K562 (cell line): ENCODE results near the gene SLC2A10. TPM values are rescaled to one million over a fixed set of nuclear protein-coding genes. Genes with fewer than 3 reads are reported as not detected.
A peak's percentile ranks its signal among the peaks of the same experiment; 100 is the strongest.

Experiments
- ATAC-seq: fragments of 200-7000 bp; cut with Tn5 transposase; 3 replicates; pipeline ENCODE4 v1.9.1; 2020; ENCODE audit warnings: moderate library complexity
- BruUV-seq: library from RNA; stranded (reverse); fragments of 400-500 nt; replicated peaks from 2 replicates; lab custom pipeline; 2021; lab: Mats Ljungman, UMichigan
- CTCF ChIA-PET: fragments of 300-600 bp; formaldehyde crosslinking; extraction: SDS; loops from one replicate; lab custom pipeline; 2021; ENCODE audit warnings: low intra/inter-chr PET ratio; lab: Yijun Ruan, JAX
- POLR2A ChIA-PET: fragments of 300-600, 350-650 bp; sonication (Branson Sonifier 250); formaldehyde crosslinking; extraction: SDS; loops from one replicate; lab custom pipeline; 2021; ENCODE audit warnings: antibody characterized with exemption, inconsistent platforms; lab: Yijun Ruan, JAX
- DNase-seq, 4 experiments: peaks; one replicate each; pipeline versions ENCODE4 v3.0.0 to v3.0.0-alpha.2; 2011 to 2018; ENCODE audit warnings: low spot score in 3 of 4, mixed read lengths in 3 of 4; ENCODE audit errors: extremely low read depth in 1 of 4
- FAIRE-seq: peaks from 2 replicates; lab custom pipeline; 2011; peaks lifted over from hg19 to GRCh38; lab: Jason Lieb, UNC
- H2AFZ ChIP-seq: 2 replicates; pipeline ENCODE4 v1.6.0; 2011; ENCODE audit warnings: low read depth, low read length, control low read depth, inconsistent platforms
- H3K27ac ChIP-seq: fragments of 200-600 bp; 3 replicates; pipeline ENCODE4 v1.8.0; 2011; ENCODE audit warnings: low read depth, mild to moderate bottlenecking, control low read depth, inconsistent platforms, low read length, moderate library complexity, mixed read lengths; ENCODE audit errors: extremely low read depth
- H3K27me3 ChIP-seq, 2 experiments: fragments of 300-600 bp in 1 of 2; 2 replicates in 1 of 2; 3 replicates in 1 of 2; pipeline versions ENCODE4 v1.6.0 to v1.8.0; 2011; ENCODE audit warnings: inconsistent platforms in 2 of 2, low read length in 2 of 2, mild to moderate bottlenecking in 1 of 2, mixed read lengths in 1 of 2, moderate library complexity in 1 of 2; ENCODE audit not compliant: control insufficient read depth in 2 of 2, insufficient read depth in 2 of 2
- H3K36me3 ChIP-seq: fragments of 300-600 bp; 3 replicates; pipeline ENCODE4 v1.8.0; 2011; ENCODE audit warnings: mild to moderate bottlenecking, low read length, inconsistent platforms; ENCODE audit not compliant: control insufficient read depth, insufficient read depth
- H3K4me1 ChIP-seq, 2 experiments: fragments of 200-600 bp in 1 of 2; replicated peaks in 1 of 2; 2 replicates in 1 of 2; 3 replicates in 1 of 2; pipeline versions ENCODE4 v1.5.1 to v1.8.0; 2011; ENCODE audit warnings: inconsistent platforms in 2 of 2, low read length in 2 of 2, mild to moderate bottlenecking in 1 of 2, mixed read lengths in 1 of 2, moderate library complexity in 1 of 2; ENCODE audit not compliant: control insufficient read depth in 2 of 2, insufficient read depth in 2 of 2
- H3K4me2 ChIP-seq: 2 replicates; pipeline ENCODE4 v1.6.1; 2011; ENCODE audit warnings: low read length, control low read depth, inconsistent platforms, mixed read lengths; ENCODE audit not compliant: insufficient read depth
- H3K4me3 ChIP-seq: fragments of 200-600 bp; sonication (generic), shearing (Covaris generic); 2 replicates; pipeline ENCODE4 v1.5.1; 2016; ENCODE audit warnings: control low read depth, inconsistent platforms
- H3K79me2 ChIP-seq: fragments of 200-600 bp; 3 replicates; pipeline ENCODE4 v1.8.0; 2011; ENCODE audit warnings: low read length, inconsistent platforms; ENCODE audit not compliant: control insufficient read depth, insufficient read depth
- H3K9ac ChIP-seq, 2 experiments: 2 replicates each; pipeline versions ENCODE4 v1.6.0 to v1.6.1; 2011; ENCODE audit warnings: low read depth in 2 of 2, low read length in 2 of 2, control low read depth in 1 of 2, inconsistent platforms in 1 of 2, mild to moderate bottlenecking in 1 of 2, mixed read lengths in 1 of 2; ENCODE audit not compliant: insufficient read depth in 1 of 2
- H3K9me1 ChIP-seq: one replicate; pipeline ENCODE4 v1.6.0; 2011; ENCODE audit warnings: inconsistent platforms, mild to moderate bottlenecking, low read length, moderate library complexity; ENCODE audit not compliant: control insufficient read depth, insufficient read depth
- H3K9me3 ChIP-seq: replicated peaks from 2 replicates; pipeline ENCODE4 v1.5.1; 2011; ENCODE audit warnings: low read depth, low read length, inconsistent platforms; ENCODE audit not compliant: control insufficient read depth, insufficient read depth
- H4K20me1 ChIP-seq: replicated peaks from 2 replicates; pipeline ENCODE4 v1.6.1; 2011; ENCODE audit warnings: low read length, inconsistent platforms, mixed read lengths; ENCODE audit not compliant: control insufficient read depth, insufficient read depth
- HMG20B ChIP-seq: fragments of 250-450 bp; sonication (Bioruptor Pico); IDR thresholded peaks from 2 replicates; pipeline ENCODE4 v1.5.0; 2021; ENCODE audit warnings: mild to moderate bottlenecking
- IRF2 ChIP-seq: sonication (generic); formaldehyde crosslinking; IDR thresholded peaks from 2 replicates; pipeline ENCODE4 v1.8.1; 2022; ENCODE audit warnings: mild to moderate bottlenecking, missing genetic modification reagents
- MAFF ChIP-seq: IDR thresholded peaks from 2 replicates; pipeline ENCODE4 v1.6.1; 2012; ENCODE audit warnings: low read length, improper control_type of control experiment
- PHTF2 ChIP-seq: fragments of 250-450 bp; sonication (Bioruptor Pico); IDR thresholded peaks from 2 replicates; pipeline ENCODE4 v1.5.0; 2021; ENCODE audit warnings: mild to moderate bottlenecking
- RCOR1 ChIP-seq, 2 experiments: IDR thresholded peaks; 2 replicates each; pipeline ENCODE4 v1.6.1; 2012; ENCODE audit warnings: low read depth in 2 of 2, low read length in 2 of 2, borderline replicate concordance in 1 of 2, improper control_type of control experiment in 1 of 2
- TGIF2 ChIP-seq: sonication (generic); formaldehyde crosslinking; IDR thresholded peaks from 2 replicates; pipeline ENCODE4 v1.8.1; 2022; ENCODE audit warnings: mild to moderate bottlenecking, missing genetic modification reagents, moderate library complexity
- ZNF212 ChIP-seq: fragments of 450-650 bp; formaldehyde crosslinking; IDR thresholded peaks from 2 replicates; pipeline ENCODE4 v1.4.0; 2020; ENCODE audit warnings: mild to moderate bottlenecking
- ZNF23 ChIP-seq: fragments of 250-450 bp; sonication (Bioruptor Pico); IDR thresholded peaks from 2 replicates; pipeline ENCODE4 v1.4.0; 2020; ENCODE audit warnings: mild to moderate bottlenecking
- ZNF584 ChIP-seq: fragments of 200-800 bp; sonication (Bioruptor generic); IDR thresholded peaks from 2 replicates; pipeline ENCODE4 v1.6.1; 2016; ENCODE audit warnings: low read depth, mild to moderate bottlenecking, missing genetic modification characterization, missing compliant biosample characterization
- WGBS: fragments of 100-300 bp; shearing (Covaris generic); methylation state at CpG from one replicate; pipeline ENCODE4 v1.1.6; 2016; ENCODE audit warnings: low coverage, mixed read lengths; ENCODE audit not compliant: insufficient coverage; ENCODE audit errors: missing lambda C conversion rate; 5-methylcytosine and 5-hydroxymethylcytosine counted together
- in situ Hi-C: fragments of 300-500 bp; cut with MboI; formaldehyde crosslinking; loops from 4 replicates; pipeline ENCODE4 v1.15.0; 2018; ENCODE audit warnings: inconsistent platforms, mixed read lengths
- intact Hi-C: fragments of 100-400 bp; cut with micrococcal nuclease; formaldehyde crosslinking; loops from 2 replicates; pipeline ENCODE4 v1.14.2; 2022
- polyA plus RNA-seq, 8 experiments: library from polyadenylated mRNA; depleted of rRNA in 4 of 8; stranded (reverse) in 5 of 8; unstranded in 3 of 8; fragments of >200 nt; fragmentation: Nextera tagmentation in 2 of 8; fragmentation: Illumina TruSeq in 1 of 8; extraction: Ambion mirVana in 2 of 8; extraction: Trizol in 1 of 8; gene quantifications; 2 replicates each; pipeline versions ENCODE4 v1.2.1 to v1.2.3, GENCODE V29; 2011 to 2014; ENCODE audit warnings: inconsistent platforms in 1 of 8, missing spikeins in 1 of 8
- total RNA-seq, 7 experiments: library from RNA; depleted of rRNA in 6 of 7; stranded (reverse); fragments of >200 nt in 6 of 7; fragmentation: Illumina TruSeq in 2 of 7; extraction: Trizol in 2 of 7; gene quantifications; 2 replicates each; pipeline versions ENCODE4 v1.2.1 to v1.2.3, GENCODE V29; 2011 to 2021; ENCODE audit warnings: low replicate concordance in 1 of 7
- TF ChIP-seq, protein P1 (sequence below): fragments of 250-450 bp; sonication (Bioruptor Pico); IDR thresholded peaks from 2 replicates; pipeline ENCODE4 v1.8.0; 2021; ENCODE audit warnings: borderline replicate concordance, mild to moderate bottlenecking, moderate library complexity; ENCODE audit not compliant: poor library complexity, severe bottlenecking
- TF ChIP-seq, protein P2 (sequence below): fragments of 450-650 bp; formaldehyde crosslinking; IDR thresholded peaks from 2 replicates; pipeline ENCODE4 v1.4.0; 2022; ENCODE audit warnings: missing genetic modification characterization
- TF ChIP-seq, protein P3 (sequence below), 2 experiments: fragments of 450-650 bp; IDR thresholded peaks; 2 replicates each; pipeline ENCODE4 v1.6.1; 2018; ENCODE audit warnings: mild to moderate bottlenecking in 2 of 2, low read depth in 1 of 2; ENCODE audit not compliant: partially characterized antibody in 2 of 2
- TF ChIP-seq, protein P4 (sequence below): fragments of 450-650 bp; IDR thresholded peaks from 2 replicates; pipeline ENCODE4 v1.6.1; 2018; ENCODE audit not compliant: partially characterized antibody

SLC2A10 gene
- total and polyA plus RNA-seq, 9 of the 15 experiments (the other 6 are each of a cell fraction or from before 2014, with no cell fraction given) = 0.01 to 1.8 (median 0.10) TPM

DNA sequence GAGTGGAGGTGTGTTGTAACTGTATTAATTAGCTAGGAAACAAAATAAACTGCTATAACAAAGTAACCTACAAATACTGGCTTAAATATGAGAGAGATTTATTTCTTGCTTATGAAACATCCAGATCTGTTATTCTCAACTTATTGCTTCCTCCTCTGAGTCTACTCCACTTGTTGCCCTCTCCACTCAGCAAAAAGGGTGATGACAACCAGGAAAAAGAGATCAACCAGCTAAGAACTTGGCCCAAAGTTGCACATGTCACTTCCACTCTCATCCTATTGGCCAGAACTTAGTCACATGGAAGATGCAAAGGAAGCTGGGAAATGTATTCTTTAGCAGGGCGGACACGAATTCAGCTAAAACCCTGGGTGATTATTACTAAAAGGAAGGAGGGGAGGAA is 15.0 kb upstream of the SLC2A10 start:
- 17% methylated on average over 2 of the region's 2 CpGs for WGBS
- Histone ChIP-seq H3K27me3 (no peaks in the 10 kb centered on the region), H2AFZ (peak overlapping the region; percentile 87), H3K9me3 (no peaks in the 10 kb centered on the region), H3K9ac (no peak overlapping the region), H3K9me1 (no peaks in the 10 kb centered on the region), H3K36me3 (no peaks in the 10 kb centered on the region), H3K4me3 (no peak overlapping the region), H3K79me2 (no peaks in the 10 kb centered on the region), H4K20me1 (no peaks in the 10 kb centered on the region), H3K27ac (peak overlapping the region; percentile 31; the same call in 1 of the 3 replicates), H3K4me1 (peaks cover 0 to 21% of the 10 kb centered on the region in 2 experiments; a peak in 3 of 5 replicates), H3K4me2 (peak overlapping the region; percentile 2; the same call in 1 of the 2 replicates)
- intact Hi-C loops (no loop called here), in situ Hi-C loops (no loop called here)
- POLR2A ChIA-PET = interaction anchor here (1.0 to 1.7 kb wide), 3 partner anchors 8 to 306 kb away, joined by 3 to 9 read pairs (median 6); no protein-coding TSS in a partner anchor
- DNase-seq (peak; percentile 35 to 70 (median 54)), ATAC-seq (peak; percentile 76), FAIRE-seq (peak; percentile 78)
- BruUV-seq = no TSS peak
- CTCF ChIA-PET = no interaction called here
- no peak for TF ChIP-seq HMG20B
- TF ChIP-seq, protein P1, sequence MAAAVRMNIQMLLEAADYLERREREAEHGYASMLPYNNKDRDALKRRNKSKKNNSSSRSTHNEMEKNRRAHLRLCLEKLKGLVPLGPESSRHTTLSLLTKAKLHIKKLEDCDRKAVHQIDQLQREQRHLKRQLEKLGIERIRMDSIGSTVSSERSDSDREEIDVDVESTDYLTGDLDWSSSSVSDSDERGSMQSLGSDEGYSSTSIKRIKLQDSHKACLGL (CRISPR knock-in tag) = no peak
- TF ChIP-seq, protein P2, sequence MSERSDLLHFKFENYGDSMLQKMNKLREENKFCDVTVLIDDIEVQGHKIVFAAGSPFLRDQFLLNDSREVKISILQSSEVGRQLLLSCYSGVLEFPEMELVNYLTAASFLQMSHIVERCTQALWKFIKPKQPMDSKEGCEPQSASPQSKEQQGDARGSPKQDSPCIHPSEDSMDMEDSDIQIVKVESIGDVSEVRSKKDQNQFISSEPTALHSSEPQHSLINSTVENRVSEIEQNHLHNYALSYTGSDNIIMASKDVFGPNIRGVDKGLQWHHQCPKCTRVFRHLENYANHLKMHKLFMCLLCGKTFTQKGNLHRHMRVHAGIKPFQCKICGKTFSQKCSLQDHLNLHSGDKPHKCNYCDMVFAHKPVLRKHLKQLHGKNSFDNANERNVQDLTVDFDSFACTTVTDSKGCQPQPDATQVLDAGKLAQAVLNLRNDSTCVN (CRISPR knock-in tag) = no peak
- no peak for TF ChIP-seq ZNF212 (CRISPR knock-in tag)
- TF ChIP-seq, protein P3, sequence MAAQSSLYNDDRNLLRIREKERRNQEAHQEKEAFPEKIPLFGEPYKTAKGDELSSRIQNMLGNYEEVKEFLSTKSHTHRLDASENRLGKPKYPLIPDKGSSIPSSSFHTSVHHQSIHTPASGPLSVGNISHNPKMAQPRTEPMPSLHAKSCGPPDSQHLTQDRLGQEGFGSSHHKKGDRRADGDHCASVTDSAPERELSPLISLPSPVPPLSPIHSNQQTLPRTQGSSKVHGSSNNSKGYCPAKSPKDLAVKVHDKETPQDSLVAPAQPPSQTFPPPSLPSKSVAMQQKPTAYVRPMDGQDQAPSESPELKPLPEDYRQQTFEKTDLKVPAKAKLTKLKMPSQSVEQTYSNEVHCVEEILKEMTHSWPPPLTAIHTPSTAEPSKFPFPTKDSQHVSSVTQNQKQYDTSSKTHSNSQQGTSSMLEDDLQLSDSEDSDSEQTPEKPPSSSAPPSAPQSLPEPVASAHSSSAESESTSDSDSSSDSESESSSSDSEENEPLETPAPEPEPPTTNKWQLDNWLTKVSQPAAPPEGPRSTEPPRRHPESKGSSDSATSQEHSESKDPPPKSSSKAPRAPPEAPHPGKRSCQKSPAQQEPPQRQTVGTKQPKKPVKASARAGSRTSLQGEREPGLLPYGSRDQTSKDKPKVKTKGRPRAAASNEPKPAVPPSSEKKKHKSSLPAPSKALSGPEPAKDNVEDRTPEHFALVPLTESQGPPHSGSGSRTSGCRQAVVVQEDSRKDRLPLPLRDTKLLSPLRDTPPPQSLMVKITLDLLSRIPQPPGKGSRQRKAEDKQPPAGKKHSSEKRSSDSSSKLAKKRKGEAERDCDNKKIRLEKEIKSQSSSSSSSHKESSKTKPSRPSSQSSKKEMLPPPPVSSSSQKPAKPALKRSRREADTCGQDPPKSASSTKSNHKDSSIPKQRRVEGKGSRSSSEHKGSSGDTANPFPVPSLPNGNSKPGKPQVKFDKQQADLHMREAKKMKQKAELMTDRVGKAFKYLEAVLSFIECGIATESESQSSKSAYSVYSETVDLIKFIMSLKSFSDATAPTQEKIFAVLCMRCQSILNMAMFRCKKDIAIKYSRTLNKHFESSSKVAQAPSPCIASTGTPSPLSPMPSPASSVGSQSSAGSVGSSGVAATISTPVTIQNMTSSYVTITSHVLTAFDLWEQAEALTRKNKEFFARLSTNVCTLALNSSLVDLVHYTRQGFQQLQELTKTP (IDR thresholded peaks at IDR 0.05; ENCODE audit: low read depth in 1 of 2, partially characterized antibody in 2 of 2) = peak in 1 of 2 experiments; percentile 40
- no peak for TF ChIP-seq TGIF2 (CRISPR knock-in tag)
- no peak for TF ChIP-seq MAFF
- TF ChIP-seq RCOR1 (IDR thresholded peaks at IDR 0.05; ENCODE audit: borderline replicate concordance in 1 of 2, low read depth in 2 of 2, low read length in 2 of 2) = no peak
- TF ChIP-seq IRF2 (CRISPR knock-in tag) = no peak
- TF ChIP-seq, protein P4, sequence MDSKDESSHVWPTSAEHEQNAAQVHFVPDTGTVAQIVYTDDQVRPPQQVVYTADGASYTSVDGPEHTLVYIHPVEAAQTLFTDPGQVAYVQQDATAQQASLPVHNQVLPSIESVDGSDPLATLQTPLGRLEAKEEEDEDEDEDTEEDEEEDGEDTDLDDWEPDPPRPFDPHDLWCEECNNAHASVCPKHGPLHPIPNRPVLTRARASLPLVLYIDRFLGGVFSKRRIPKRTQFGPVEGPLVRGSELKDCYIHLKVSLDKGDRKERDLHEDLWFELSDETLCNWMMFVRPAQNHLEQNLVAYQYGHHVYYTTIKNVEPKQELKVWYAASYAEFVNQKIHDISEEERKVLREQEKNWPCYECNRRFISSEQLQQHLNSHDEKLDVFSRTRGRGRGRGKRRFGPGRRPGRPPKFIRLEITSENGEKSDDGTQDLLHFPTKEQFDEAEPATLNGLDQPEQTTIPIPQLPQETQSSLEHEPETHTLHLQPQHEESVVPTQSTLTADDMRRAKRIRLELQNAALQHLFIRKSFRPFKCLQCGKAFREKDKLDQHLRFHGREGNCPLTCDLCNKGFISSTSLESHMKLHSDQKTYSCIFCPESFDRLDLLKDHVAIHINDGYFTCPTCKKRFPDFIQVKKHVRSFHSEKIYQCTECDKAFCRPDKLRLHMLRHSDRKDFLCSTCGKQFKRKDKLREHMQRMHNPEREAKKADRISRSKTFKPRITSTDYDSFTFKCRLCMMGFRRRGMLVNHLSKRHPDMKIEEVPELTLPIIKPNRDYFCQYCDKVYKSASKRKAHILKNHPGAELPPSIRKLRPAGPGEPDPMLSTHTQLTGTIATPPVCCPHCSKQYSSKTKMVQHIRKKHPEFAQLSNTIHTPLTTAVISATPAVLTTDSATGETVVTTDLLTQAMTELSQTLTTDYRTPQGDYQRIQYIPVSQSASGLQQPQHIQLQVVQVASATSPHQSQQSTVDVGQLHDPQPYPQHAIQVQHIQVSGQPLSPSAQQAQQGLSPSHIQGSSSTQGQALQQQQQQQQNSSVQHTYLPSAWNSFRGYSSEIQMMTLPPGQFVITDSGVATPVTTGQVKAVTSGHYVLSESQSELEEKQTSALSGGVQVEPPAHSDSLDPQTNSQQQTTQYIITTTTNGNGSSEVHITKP = no peak
- TF ChIP-seq ZNF23 (CRISPR knock-in tag) = no peak
- no peak for TF ChIP-seq PHTF2 (CRISPR knock-in tag)
- 0 out of 2 replicates have a peak, but pooled peaks have one; percentile 58 for TF ChIP-seq ZNF584 (CRISPR knock-in tag)
